Measurements from ENCODE around the gene ARFIP2.
A peak's percentile ranks its signal among the peaks of the same experiment; 100 is the strongest.

The ARFIP2 gene

GRCh38 chr11:6473451-6474412, 7.4 kb downstream of the ARFIP2 start, which contains the start of gene TRIM3:
Gene TRIM3 (minus strand): TSS chr11:6473941. CDS start chr11:6465695, 8,246 bp downstream.
- Histone ChIP-seq H3K9me3 (ENCODE audit: insufficient read depth, low read length) (no peaks in the 10 kb centered on the region), H3K4me3 (ENCODE audit: low read length) (peak within 1 kb of the TSS; percentile 94), H4K20me1 (ENCODE audit: insufficient read depth, low read length) (no peaks in the 10 kb centered on the region), H3K27me3 (ENCODE audit: low read depth, low read length) (no peaks in the 10 kb centered on the region), H3K4me2 (ENCODE audit: low read length) (peak within 1 kb of the TSS; percentile 95), H3K27ac (ENCODE audit: low read length) (no peak within 1 kb of the TSS), H3K4me1 (ENCODE audit: low read length) (peaks cover 16% of the 10 kb centered on the region), H3K9ac (ENCODE audit: low read length) (peak within 1 kb of the TSS; percentile 78), H2AFZ (ENCODE audit: low read depth, low read length) (peak within 1 kb of the TSS; percentile 81), H3K79me2 (ENCODE audit: low read length) (no peaks in the 10 kb centered on the region), H3K36me3 (replicated peaks; ENCODE audit: low read depth, low read length) (peaks cover 21% of the 10 kb centered on the region)
- no peak for TF ChIP-seq EZH2phosphoT487 (IDR thresholded peaks at IDR 0.05; ENCODE audit: low read depth)
- TF ChIP-seq, protein P1, sequence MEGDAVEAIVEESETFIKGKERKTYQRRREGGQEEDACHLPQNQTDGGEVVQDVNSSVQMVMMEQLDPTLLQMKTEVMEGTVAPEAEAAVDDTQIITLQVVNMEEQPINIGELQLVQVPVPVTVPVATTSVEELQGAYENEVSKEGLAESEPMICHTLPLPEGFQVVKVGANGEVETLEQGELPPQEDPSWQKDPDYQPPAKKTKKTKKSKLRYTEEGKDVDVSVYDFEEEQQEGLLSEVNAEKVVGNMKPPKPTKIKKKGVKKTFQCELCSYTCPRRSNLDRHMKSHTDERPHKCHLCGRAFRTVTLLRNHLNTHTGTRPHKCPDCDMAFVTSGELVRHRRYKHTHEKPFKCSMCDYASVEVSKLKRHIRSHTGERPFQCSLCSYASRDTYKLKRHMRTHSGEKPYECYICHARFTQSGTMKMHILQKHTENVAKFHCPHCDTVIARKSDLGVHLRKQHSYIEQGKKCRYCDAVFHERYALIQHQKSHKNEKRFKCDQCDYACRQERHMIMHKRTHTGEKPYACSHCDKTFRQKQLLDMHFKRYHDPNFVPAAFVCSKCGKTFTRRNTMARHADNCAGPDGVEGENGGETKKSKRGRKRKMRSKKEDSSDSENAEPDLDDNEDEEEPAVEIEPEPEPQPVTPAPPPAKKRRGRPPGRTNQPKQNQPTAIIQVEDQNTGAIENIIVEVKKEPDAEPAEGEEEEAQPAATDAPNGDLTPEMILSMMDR (IDR thresholded peaks at IDR 0.05; ENCODE audit: low read depth, low read length), result no peak

DNA sequence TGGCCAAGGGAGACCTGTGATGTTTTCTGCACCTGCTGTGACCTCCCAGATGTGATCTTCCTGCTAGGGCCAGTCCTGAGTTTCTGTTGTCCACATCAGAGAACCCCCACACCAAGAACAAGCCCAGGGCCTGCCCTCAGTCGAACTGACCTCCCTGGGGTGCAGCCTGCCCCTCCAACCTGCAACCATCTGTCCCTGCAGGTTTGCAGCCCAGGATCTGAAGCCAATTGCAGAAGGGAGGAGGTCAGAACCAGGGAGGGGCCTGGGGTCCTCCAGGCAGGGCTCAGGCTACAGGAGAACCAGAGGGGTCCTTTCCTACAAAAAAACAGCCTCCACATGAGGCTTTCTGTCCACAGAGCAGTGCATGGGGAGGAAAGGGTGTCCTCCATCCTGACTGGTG, 8.2 kb downstream of the ARFIP2 start:
- Histone ChIP-seq H3K36me3 (replicated peaks; ENCODE audit: low read depth, low read length) (peaks cover 13% of the 10 kb centered on the region), H3K4me1 (ENCODE audit: low read length) (peaks cover 19% of the 10 kb centered on the region), H3K9me3 (ENCODE audit: insufficient read depth, low read length) (no peaks in the 10 kb centered on the region), H3K4me2 (ENCODE audit: low read length) (peak overlapping the region; percentile 95), H3K4me3 (ENCODE audit: low read length) (peak overlapping the region; percentile 94), H3K27me3 (ENCODE audit: low read depth, low read length) (no peaks in the 10 kb centered on the region), H2AFZ (ENCODE audit: low read depth, low read length) (no peak overlapping the region), H3K9ac (ENCODE audit: low read length) (peak overlapping the region; percentile 52), H4K20me1 (ENCODE audit: insufficient read depth, low read length) (no peaks in the 10 kb centered on the region), H3K27ac (ENCODE audit: low read length) (no peak overlapping the region), H3K79me2 (ENCODE audit: low read length) (no peaks in the 10 kb centered on the region)
- TF ChIP-seq EZH2phosphoT487 (IDR thresholded peaks at IDR 0.05; ENCODE audit: low read depth), result no peak
- TF ChIP-seq, protein P1 (IDR thresholded peaks at IDR 0.05; ENCODE audit: low read depth, low read length), result no peak

- TF ChIP-seq, protein P1 (IDR thresholded peaks at IDR 0.05; ENCODE audit: low read depth, low read length), result no peak
- no peak for TF ChIP-seq EZH2phosphoT487 (IDR thresholded peaks at IDR 0.05; ENCODE audit: low read depth)
- 0 out of 2 replicates have a peak, but pooled peaks cover 3% of the 10 kb centered on the region for H3K27me3 ChIP-seq (ENCODE audit: low read depth, low read length)
- H3K9ac ChIP-seq (ENCODE audit: low read length), result no peak overlapping the region
- no peaks in the 10 kb centered on the region for H3K79me2 ChIP-seq (ENCODE audit: low read length)
- peak overlapping the region; percentile 37 for H3K4me2 ChIP-seq (ENCODE audit: low read length)
- H3K36me3 ChIP-seq (replicated peaks; ENCODE audit: low read depth, low read length), result no peaks in the 10 kb centered on the region
- peaks cover 19% of the 10 kb centered on the region for H3K4me1 ChIP-seq (ENCODE audit: low read length)
- no peaks in the 10 kb centered on the region for H4K20me1 ChIP-seq (ENCODE audit: insufficient read depth, low read length)
- peak overlapping the region; percentile 3; the same call in 1 of the 2 replicates for H3K4me3 ChIP-seq (ENCODE audit: low read length)
- 0 out of 2 replicates have a peak overlapping the region, but pooled peaks have one; percentile 39 for H2AFZ ChIP-seq (ENCODE audit: low read depth, low read length)
- no peak overlapping the region for H3K27ac ChIP-seq (ENCODE audit: low read length)
- no peaks in the 10 kb centered on the region for H3K9me3 ChIP-seq (ENCODE audit: insufficient read depth, low read length)
Observed at GRCh38 chr11:6469599-6469998, 11.5 kb downstream of the ARFIP2 start.
